DND-41 (cell line): ENCODE results near the gene POLRMT.

Experiments used
- CTCF ChIP-seq: IDR thresholded peaks from 2 replicates; pipeline ENCODE4 v1.5.1; 2012; ENCODE audit warnings: borderline replicate concordance, low read length, moderate library complexity, mild to moderate bottlenecking; ENCODE audit not compliant: poor library complexity, severe bottlenecking; ENCODE audit errors: extremely low read depth
- EZH2 ChIP-seq: IDR thresholded peaks from 3 replicates; pipeline ENCODE4 v1.6.1; 2012; ENCODE audit warnings: borderline replicate concordance, low read depth, mild to moderate bottlenecking, moderate library complexity, low read length, inconsistent platforms; ENCODE audit not compliant: severe bottlenecking

- TF ChIP-seq CTCF: no peak
- TF ChIP-seq EZH2: no peak
These were observed 11.5 kb downstream of the POLRMT start for GRCh38 chr19:621819-622218.
